Stimulated activated CD8-positive, alpha-beta memory T cell treated with anti-CD3 and anti-CD28 coated beads, Interleukin-7, amount 100 ng/mL, for 48 hours (primary cell): ENCODE results near the gene CPLX3.

ENCODE experiments used
- DNase-seq, 2 donors: peaks; one replicate each; pipeline ENCODE4 v3.0.0-alpha.2; 2020; ENCODE audit warnings: low read depth in 1 of 2; ENCODE audit errors: extremely low read depth in 1 of 2

Gene CPLX3

DNA sequence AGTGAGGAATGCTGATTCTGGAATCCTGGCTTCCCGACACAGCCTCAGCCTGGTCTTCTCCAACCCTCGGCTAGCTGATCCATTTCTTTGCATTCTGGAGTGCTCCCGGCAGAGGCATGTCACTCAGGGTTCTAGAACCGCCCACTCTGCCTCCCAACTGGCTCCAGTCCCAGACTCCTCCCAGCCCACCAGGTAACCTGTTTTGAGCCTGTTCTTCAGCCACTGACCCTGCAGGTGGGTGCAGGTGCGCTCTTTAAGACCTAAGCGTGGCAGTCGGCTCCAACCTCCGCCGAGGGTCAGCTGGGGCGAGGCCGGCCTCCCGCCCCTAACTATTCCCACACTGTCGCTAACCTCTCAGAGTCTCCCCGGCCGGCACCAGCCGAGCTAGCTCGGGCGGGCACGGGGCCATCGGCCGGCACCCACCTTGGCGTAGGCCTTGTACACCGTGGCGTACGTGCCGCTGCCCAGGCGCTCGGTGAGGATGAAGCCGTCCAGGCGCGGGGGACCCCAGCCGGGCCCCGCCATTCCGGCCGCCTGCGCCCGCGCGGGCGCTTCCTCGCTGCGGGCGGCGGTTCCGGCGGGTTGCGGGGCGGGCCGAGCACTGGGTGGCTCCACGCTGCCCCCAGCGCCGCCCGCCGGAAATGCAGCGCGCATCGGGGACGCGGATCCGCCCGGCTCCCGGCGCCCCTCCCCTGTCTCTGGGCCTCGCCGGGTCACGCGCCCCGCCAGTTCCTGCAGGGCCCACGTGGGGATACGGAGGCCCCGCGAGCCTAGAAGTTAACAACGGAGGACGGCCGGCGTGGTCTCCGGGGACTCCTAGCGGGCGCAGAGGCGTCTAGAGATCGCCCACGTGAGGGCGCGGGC, 16.4 kb downstream of the CPLX3 start, which contains the start of gene ULK3:
ULK3 (minus strand) TSS at position 576 of the 864 bp plus-strand sequence; CDS start at position 525, 51 bp downstream.
- DNase-seq, result peak; percentile 82 to 86

- no peak for DNase-seq
Measured at GRCh38 chr15:74843445-74843828, 17.0 kb downstream of the CPLX3 start.

DNA sequence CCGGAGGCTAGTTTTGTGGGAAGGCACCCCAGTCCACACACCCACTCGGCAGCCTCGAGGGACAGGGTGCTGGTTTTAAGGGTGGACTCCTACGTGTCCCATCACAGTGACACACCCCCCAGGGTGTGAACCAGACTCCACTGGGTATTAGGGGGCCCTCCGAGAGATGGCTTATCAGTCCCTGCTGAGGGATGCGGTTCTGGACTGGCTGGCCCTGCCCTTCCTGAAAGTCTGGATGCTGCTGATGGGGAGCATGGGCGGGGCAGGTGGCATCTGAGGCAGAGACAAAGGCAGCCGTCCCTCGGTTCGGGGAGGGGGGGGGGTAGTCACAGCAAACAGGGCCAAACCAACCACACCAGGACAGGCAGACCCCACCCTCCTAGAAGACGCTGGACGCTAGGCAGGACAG, 17.5 kb downstream of the CPLX3 start:
- DNase-seq, result no peak

GRCh38 chr15:74844319-74845207, 18.1 kb downstream of the CPLX3 start:
- DNase-seq, result no peak

GRCh38 chr15:74845208-74845568, 18.8 kb downstream of the CPLX3 start:
- peak; percentile 35 to 43 for DNase-seq

DNA sequence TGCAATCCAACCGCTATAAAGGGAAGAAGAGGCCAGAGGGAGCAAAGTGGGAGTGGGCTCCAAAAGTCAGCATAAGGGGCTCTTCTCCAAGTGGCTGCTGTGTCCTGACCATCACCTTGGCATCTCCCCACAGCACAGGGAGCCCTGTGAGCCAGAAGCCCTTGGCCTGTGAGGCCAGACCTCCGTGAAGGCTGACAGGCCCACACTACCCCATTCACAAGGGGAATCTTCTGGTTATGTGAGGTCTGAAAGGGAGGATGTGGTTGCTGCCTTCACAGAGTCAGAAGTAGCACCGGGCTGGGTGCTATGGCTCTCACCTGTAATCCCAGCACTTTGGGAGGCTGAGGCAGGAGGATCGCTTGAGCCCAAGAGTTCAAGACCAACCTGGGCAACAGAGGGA, 19.2 kb downstream of the CPLX3 start:
- no peak for DNase-seq

DNA sequence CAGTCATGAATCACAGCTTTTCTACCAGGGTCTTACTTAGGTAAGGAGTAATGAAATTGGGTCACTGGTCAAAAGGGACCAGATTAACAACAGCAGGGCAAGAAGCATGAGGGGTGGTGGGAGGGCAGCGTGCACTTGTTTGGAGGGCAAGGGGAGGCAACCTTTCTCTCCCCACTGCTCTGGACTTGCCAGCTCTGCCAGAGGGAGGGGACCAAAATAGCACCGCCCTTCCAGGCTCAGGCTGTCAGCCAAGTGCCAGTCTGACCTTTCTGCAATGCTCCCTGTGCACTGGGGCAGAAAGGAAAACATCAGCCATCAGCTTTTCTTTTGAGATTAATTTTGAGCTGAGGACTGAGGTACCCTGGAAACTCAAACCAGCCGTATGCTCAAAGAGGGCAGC, 21.0 kb downstream of the CPLX3 start:
- no peak for DNase-seq

DNA sequence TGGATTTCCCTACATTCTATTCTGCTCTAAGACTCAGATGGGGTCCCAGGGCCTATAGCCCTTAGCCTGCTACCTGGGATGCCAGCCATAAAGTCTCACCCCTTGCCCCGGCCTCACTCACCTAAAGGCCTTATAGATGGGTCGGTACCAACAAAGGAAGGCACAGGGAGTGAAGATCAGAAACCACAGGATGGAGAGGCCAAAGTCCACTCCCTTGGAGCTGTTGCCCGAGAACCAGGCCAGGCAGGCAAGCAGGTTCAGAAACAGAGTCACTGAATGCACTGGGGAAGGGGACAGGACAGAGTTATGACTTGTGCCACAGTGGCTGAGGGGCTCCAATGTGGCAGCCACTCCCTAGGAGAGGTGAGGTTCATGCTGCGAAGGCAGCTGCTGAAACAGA, 24.0 kb downstream of the CPLX3 start:
- DNase-seq, result no peak

GRCh38 chr15:74851960-74852359, 25.5 kb downstream of the CPLX3 start:
- DNase-seq, result no peak

DNA sequence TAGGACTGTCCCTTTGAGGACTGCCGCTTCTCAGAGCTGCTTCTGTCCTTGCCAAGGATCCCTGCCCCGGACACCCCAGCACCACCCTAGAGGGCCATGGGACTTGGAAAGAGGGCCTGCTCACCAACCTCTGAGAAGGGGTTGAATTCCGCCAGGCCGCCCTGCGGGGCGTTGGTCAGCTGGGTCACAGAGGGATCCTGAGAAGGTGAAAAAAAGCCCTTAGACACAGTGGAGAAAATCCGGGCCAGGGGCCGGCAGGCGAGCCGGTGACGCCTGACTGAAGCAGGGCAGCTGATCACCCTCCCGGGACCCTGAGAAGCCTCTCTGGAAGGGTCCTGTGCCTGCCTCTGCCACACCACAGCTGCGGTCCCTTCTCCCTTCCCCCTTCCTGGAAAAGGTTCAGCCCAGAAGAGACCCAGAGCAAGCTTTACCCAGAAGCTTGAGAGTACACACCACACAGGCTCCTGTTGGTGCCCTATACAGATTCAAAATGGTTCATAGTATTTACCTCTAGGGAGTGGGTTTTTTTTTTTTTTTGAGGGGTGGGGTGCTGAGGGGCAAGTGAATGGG, 28.1 kb downstream of the CPLX3 start:
- no peak for DNase-seq

DNA sequence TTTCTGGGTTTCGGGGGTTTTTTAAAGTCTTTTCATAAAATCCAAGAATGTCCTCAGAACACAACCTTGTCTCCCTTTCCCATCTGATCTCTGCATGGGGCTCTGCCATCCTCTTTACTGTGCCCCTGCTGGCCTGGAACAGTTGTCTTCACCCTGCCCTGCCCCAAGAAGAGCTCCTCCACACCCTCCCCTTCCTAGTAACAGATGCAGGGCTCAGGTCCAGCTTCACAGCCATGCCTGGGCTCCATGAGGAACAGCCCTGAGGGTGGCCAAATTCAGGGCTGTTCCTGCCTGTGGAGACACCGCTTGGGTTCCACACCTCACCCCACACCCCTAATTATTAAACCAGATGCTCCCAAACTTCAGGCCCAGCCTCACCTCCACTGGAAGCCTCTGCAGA, 29.4 kb downstream of the CPLX3 start:
- DNase-seq, result no peak

- DNase-seq, result no peak
Measured at GRCh38 chr15:74856537-74856936, 30.1 kb downstream of the CPLX3 start.

- DNase-seq, result no peak
Measured at GRCh38 chr15:74857082-74857655, 30.7 kb downstream of the CPLX3 start.

DNA sequence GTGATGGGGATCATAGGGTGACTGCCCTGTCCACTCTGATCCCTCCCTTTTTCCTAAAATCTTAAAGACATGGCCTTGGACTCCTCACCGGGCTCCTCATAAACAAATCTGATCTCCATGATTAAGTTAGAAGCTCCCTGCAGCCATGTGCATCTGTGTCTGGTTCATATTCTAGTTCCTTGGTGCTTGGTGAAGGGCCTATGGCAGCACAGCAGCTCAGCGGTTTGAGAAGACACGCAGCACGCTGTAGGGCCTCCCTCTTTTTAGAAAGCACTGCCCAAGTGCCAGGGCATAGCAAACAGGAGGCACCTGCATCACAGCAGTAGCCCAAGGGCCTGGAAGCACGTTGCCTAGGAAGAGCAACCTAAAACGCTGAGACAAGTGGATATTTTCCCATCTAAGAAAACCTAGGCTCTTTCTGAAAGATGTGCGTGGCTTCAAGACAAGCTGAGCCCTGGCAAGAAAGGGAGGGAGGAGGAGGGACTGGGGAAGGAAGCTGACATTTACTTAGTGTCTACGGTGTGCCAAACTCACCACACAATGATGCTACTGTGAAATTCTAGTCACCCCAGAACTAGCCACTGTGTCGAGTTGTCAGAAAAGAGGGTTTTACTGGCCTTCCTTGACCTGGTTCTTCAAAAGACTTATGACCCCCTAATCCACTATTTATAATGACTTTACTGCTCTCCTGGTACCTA, 31.4 kb downstream of the CPLX3 start:
- DNase-seq, result no peak

DNA sequence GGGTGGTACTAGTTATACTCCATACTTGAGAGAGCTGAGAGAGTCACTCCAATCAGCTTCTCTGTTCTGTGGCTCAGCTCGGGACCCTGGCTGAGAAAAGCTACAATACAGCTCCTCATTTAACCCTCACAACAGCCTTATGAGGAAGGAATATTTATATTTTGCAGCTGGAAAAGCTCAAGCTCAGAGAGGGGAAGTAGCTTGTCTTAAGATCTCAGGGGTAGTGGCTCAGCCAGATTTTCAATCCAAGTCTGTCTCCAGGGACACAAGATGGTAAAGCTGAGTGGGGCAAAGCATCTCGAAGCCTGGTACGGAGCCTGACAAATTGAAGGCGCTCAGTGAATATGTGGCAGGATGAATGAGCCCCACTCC, 31.9 kb downstream of the CPLX3 start:
- DNase-seq, result no peak

DNA sequence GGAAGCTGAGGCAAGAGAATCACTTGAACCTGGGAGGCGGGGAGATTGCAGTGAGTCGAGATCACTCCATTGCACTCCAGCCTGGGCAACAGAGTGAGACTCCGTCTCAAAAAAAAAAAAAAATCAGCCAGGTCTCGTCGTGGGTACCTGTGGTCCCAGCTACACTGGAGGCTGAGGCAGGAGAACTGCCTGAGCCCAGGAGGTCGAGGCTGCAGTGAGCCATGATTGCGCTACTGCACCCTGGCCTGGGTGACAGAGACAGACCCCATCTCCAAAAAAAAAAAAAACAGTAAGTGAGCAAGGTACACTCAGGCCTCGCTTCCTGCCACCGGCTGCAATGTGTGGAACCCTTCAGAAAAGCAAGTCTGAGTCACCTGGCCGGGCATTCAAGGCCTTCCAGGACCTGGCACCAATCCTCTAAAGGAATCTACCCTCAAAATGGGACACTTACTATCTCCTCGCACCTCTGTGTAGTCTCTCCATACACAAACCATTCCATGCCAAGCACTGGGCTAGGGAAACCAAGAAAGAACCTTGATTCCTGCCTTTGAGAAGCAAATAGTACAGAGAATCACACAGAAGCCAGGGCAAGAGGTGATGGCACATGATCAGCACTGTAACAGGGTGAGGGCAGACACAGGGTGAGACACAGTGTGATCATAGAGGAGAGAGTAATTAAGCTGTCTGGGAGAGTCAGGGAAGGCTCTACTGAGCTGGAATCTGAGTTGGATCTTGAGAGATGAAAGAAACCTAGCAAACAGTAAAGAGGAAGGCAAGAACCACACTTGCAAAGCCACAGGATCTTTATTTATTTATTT, 37.0 kb downstream of the CPLX3 start:
- no peak for DNase-seq

GRCh38 chr15:74864296-74864695, 37.9 kb downstream of the CPLX3 start:
- no peak for DNase-seq

DNA sequence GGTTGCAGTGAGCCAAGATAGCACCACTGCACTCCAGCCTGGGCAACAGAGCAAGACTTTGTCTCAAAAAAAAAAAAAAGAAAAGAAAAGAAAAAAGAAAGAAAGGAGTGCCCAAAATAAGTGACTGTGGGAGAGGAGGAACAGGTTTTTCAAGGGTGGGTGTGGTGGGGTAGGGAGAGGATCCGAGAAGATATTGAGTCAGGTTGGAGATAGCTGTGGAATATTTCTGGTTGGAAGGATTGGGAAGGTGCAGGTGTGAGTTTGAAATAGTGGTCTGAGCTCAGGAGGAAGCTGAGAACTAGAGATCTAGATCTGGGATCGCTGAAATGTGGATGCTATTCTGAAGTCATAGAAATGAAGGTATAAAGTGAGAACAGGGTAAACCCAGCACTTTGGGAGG, 38.9 kb downstream of the CPLX3 start:
- DNase-seq, result no peak

- no peak for DNase-seq
Measured at GRCh38 chr15:74866090-74866489, 39.7 kb downstream of the CPLX3 start.
